ENCODE data around the gene SLCO3A1.

DNA sequence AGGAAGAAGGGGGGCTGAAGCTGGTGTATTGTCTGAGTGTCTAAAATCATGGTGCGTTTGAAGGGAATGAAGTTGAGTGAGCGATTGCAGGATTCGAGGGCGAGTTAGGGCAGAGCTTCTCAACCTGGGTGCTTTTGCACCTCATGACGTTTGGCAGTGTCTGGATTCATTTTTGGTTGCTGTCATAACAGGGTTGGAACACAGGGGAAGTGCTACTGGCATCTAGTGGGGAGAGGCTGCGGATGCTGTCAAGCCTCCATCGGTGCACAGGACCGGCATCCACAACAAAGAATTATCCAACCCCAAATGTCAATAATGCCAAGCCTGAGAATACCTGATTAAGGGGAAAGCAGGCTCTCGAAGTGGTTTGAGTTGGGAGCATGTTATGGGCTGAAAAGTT, 120.0 kb downstream of the SLCO3A1 start:
- TF ChIP-seq, protein P1, sequence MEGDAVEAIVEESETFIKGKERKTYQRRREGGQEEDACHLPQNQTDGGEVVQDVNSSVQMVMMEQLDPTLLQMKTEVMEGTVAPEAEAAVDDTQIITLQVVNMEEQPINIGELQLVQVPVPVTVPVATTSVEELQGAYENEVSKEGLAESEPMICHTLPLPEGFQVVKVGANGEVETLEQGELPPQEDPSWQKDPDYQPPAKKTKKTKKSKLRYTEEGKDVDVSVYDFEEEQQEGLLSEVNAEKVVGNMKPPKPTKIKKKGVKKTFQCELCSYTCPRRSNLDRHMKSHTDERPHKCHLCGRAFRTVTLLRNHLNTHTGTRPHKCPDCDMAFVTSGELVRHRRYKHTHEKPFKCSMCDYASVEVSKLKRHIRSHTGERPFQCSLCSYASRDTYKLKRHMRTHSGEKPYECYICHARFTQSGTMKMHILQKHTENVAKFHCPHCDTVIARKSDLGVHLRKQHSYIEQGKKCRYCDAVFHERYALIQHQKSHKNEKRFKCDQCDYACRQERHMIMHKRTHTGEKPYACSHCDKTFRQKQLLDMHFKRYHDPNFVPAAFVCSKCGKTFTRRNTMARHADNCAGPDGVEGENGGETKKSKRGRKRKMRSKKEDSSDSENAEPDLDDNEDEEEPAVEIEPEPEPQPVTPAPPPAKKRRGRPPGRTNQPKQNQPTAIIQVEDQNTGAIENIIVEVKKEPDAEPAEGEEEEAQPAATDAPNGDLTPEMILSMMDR (IDR thresholded peaks at IDR 0.05), result no peak
- no peak for TF ChIP-seq POLR2A (IDR thresholded peaks at IDR 0.05)

Data from adrenal gland (tissue), 5 donors.